GDM1 (cell line): ENCODE results near the gene TMUB1.

Source experiments
- DNase-seq: peaks from one replicate; lab custom pipeline; 2025; lab: John Stamatoyannopoulos, UW

TMUB1 gene

GRCh38 chr7:151085329-151085690, 2.0 kb upstream of the TMUB1 start:
- no peak for DNase-seq

DNA sequence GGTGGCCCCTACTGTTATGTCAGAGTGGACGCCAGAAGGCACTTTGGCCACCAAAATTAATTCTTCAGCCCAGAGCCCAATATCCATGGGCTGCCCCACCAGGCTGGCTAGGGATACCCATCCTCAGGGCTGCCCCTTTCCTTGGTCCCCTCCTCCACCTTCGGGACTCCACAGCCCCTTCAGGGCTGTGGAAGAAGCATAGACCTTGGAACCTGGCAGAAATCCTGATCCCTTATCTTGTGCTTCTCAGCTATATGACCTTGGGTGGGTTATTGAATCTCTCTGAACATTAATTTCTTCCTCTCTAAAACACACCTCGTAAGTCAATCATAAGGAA, 499 bp upstream of the TMUB1 start:
- DNase-seq: no peak

GRCh38 chr7:151082141-151083070, 887 bp downstream of the TMUB1 start:
- no peak for DNase-seq

GRCh38 chr7:151081170-151082101, 1.9 kb downstream of the TMUB1 start:
- DNase-seq: no peak

GRCh38 chr7:151080522-151081169, 2.6 kb downstream of the TMUB1 start, which contains the start of gene FASTK:
Gene FASTK (minus strand): TSS chr7:151080809. CDS start chr7:151080766, 43 bp downstream.
- DNase-seq: peak; percentile 87

- no peak for DNase-seq
Measured at GRCh38 chr7:151080067-151080521, 3.2 kb downstream of the TMUB1 start.

- no peak for DNase-seq
Measured at GRCh38 chr7:151079199-151079910, 3.9 kb downstream of the TMUB1 start.

- DNase-seq: no peak
Measured at GRCh38 chr7:151078233-151079040, 4.9 kb downstream of the TMUB1 start.

DNA sequence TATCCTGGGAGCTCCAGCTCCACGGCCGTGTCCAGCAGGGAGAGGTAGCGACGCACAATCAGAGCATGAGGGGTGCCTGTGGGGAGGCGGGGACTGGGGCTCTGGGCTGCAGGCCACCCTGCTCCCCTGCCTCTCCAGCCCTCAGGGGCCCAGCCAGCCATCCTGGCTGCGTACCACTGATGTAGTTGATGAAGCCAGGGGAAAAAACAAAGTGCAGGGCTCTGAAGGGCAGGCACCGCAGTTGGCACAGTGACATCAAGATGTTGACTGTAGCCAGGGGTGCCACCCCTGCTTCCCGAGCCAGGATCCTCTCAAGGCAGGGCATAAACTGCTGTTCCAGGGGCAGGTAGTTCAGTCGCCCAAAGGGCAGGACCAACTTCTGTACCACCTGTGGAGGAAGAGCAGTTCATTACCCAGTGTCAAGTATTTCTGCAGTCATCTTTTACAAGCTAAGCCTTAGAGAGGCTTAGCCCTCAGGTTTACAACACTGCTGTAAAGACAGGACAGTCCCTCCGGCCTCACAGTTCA, 5.5 kb downstream of the TMUB1 start:
- DNase-seq: no peak

DNA sequence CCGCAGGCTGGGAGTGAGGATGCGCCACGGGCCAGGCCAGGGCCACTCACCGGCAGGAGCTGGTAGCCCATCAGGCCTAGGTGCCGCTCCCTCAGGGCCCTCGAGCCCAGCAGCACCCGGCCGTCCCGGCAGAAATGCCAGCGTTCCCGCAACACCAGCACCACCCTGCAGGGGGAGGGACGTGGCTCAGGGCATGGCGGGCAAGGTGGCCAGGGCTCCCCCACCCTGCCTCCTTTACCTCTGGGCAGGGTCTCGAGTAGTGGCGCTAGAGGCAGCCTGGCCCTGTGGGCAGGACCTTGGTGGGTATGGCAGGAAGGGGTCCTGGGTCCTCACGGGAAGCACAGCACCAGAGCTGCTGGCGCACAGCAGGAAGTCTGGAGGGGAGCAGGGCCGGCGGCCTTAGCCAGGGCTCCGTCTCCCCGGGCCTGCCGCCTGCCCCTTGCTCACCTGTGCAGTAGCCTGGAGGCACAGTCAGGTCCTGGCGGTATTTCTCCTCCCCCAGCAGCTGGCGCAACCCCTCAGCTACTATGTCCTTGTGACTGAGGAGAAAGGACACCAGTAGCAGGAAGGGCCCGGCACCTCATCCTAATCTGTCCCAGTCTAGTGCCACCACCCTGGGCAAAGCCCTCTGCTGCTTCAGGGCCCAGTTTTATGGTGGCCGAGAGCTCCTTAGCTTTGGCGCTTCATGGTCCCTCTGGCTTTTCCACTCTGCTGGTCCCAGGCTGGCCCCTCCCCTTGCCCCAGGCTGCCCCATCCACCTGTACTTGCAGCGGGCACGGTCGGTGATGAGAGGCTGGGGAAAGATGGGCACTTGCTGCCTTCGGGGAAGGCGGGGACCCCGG, 6.2 kb downstream of the TMUB1 start:
- no peak for DNase-seq

DNA sequence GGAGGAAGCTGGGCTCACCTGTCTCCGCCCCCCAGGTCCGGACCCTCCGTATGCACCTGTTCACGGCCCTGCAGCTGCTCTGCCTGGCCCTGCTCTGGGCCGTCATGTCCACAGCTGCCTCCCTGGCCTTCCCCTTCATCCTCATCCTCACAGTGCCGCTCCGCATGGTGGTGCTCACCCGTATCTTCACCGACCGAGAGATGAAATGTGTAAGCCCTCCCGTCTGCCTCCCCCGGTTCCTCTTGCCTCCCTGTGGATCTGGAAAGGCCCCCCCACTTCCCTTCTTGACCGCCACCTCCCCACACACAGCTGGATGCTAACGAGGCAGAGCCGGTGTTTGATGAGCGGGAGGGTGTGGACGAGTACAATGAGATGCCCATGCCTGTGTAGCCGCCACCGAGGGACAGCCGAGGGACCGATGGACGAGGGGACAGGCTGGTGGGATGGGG, 7.3 kb downstream of the TMUB1 start:
- no peak for DNase-seq

DNA sequence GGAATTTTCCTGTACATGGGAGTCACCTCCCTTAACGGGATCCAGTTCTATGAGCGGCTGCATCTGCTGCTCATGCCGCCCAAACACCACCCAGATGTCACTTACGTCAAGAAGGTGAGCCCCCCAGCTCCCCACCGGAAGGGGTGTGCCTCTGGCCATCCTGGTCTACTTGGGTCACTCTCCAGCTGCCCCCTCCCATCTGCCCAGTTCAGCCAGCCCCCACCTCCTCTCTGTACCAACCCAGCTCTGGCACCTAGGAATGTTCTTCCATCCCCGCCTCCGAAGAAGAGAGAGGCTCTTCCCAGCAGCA, 7.7 kb downstream of the TMUB1 start:
- no peak for DNase-seq

DNA sequence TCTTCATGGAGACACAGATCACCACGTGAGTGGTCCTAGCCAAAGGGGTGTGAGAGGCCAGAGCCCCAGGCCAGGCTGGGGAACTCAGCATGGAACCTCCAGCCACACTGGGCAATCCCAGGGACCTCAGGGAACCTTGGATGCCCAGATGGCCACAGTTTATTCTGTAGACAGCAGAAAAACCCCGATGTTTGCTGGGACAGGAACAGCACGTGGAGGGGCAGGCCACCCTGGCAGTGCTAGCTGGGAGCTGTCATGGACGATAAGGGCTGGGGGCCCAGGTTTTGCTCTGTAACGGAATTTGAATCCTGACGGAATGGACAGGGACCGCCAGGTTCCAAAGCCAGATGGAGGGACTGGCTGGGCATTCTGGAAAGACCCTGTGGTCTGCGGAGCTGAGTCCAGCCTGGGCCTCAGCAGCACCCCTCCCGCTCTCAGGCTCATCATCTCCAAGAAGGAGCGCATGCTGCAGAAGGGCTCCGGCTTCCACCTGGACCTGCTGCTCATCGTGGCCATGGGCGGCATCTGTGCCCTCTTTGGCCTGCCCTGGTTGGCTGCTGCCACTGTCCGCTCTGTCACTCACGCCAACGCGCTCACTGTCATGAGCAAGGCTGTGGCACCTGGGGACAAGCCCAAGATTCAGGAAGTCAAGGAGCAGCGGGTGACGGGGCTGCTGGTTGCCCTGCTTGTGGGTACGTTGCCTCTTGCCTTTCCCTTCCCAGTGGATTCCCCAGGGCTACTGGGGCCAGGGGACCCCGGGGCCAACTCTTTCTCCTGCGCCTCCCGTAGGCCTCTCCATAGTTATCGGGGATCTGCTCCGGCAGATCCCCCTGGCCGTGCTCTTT, 8.3 kb downstream of the TMUB1 start:
- no peak for DNase-seq

- DNase-seq: no peak
Measured at GRCh38 chr7:151073990-151074389, 9.3 kb downstream of the TMUB1 start.

GRCh38 chr7:151071032-151071866, 12.0 kb downstream of the TMUB1 start:
- no peak for DNase-seq

DNA sequence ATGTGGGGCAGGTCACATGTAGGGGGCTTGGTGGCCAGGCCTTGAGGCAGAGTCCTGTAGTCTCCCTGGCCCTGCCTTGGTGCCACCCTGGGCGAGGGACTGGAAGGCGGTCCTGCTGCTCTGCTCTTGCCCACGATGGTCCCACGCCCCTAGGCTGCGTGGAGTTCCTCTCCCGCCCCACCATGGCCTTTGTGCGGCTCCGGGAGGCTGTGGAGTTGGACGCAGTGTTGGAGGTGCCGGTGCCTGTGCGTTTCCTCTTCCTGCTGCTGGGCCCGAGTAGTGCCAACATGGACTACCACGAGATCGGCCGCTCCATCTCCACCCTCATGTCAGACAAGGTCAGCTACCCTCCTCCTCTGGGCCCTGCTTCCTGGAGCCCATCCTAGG, 12.7 kb downstream of the TMUB1 start:
- no peak for DNase-seq

DNA sequence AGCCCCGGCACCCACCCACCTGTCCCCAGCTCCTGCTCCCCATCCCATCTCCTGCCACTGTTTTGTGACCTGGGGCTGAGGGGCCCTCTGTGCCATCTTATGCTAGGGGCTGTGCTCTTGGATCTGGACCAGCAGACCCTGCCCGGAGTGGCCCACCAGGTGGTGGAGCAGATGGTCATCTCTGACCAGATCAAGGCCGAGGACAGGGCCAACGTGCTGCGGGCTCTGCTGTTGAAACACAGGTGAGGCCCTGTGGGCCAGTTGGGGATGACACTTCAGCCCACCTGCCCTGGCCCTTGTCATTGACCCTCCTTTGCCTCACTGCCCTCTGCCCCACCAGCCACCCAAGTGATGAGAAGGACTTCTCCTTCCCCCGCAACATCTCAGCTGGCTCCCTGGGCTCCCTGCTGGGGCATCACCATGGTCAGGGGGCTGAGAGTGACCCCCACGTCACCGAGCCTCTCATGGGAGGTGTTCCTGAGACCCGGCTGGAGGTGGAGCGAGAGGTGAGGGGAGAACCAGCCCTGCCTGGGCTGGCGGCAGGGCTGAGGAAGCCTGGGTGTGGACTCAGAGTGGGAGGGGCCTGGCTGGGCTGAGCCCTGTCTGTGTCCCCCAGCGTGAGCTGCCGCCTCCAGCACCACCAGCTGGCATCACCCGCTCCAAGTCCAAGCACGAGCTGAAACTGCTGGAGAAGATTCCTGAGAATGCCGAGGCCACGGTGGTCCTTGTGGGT, 13.3 kb downstream of the TMUB1 start:
- no peak for DNase-seq
